Esophagus mucosa (tissue), 1 donor: Measurements from ENCODE around the gene GMFB. TPM values are rescaled to one million over a fixed set of nuclear protein-coding genes. Genes with fewer than 3 reads are reported as not detected.
"Not testable (repeated sequence)": the region's sequence is repeated elsewhere in the genome, so short reads cannot be mapped to it uniquely, and the experiment has no call there.

ENCODE experiments used
- ATAC-seq: fragments of 200-7000 bp; cut with Tn5 transposase; one replicate; pipeline ENCODE4 v1.9.1; 2020
- total RNA-seq: library from RNA; stranded (reverse); gene quantifications from one replicate; pipeline ENCODE4 v1.2.4, GENCODE V29; 2023
- donor health status: DM: yes; HTN: yes; CAD: no.

GMFB gene
- total RNA-seq, 1 donor from 2014 or later, result 25.3 TPM

GRCh38 chr14:54490445-54491175 is 1.8 kb upstream of the GMFB start:
- no peak for ATAC-seq

GRCh38 chr14:54489731-54490444 is 1.1 kb upstream of the GMFB start:
- no peak for ATAC-seq

GRCh38 chr14:54489318-54489683 is 521 bp upstream of the GMFB start:
- ATAC-seq, result no peak

GRCh38 chr14:54488318-54488645 is 498 bp downstream of the GMFB start:
- ATAC-seq, result no peak

GRCh38 chr14:54487771-54488170 is 1.0 kb downstream of the GMFB start:
- no peak for ATAC-seq

- ATAC-seq, result no peak
Observed at GRCh38 chr14:54486685-54487084, 2.1 kb downstream of the GMFB start.

GRCh38 chr14:54483846-54484245 is 4.9 kb downstream of the GMFB start:
- ATAC-seq, result no peak

- ATAC-seq, result peak; percentile 19
Observed at GRCh38 chr14:54483073-54483745, 5.6 kb downstream of the GMFB start.

GRCh38 chr14:54481695-54482094 is 7.1 kb downstream of the GMFB start:
- peak; percentile 66 for ATAC-seq

- ATAC-seq, result peak; percentile 80
Observed at GRCh38 chr14:54480830-54481562, 7.8 kb downstream of the GMFB start.

GRCh38 chr14:54478636-54479215 is 10.1 kb downstream of the GMFB start:
- ATAC-seq, result no peak

GRCh38 chr14:54475911-54476310 is 12.9 kb downstream of the GMFB start:
- ATAC-seq, result no peak

- ATAC-seq, result no peak
Observed at GRCh38 chr14:54475187-54475899, 13.4 kb downstream of the GMFB start.

- ATAC-seq, result no peak
Observed at GRCh38 chr14:54474232-54474793, 14.5 kb downstream of the GMFB start.

- ATAC-seq, result no peak
Observed at GRCh38 chr14:54472315-54472714, 16.5 kb downstream of the GMFB start.

GRCh38 chr14:54471641-54472040 is 17.1 kb downstream of the GMFB start:
- no peak for ATAC-seq

- ATAC-seq, result no peak
Observed at GRCh38 chr14:54470701-54471100, 18.1 kb downstream of the GMFB start.

- ATAC-seq, result no peak
Observed at GRCh38 chr14:54467280-54467679, 21.5 kb downstream of the GMFB start.

GRCh38 chr14:54465654-54466053 is 23.1 kb downstream of the GMFB start:
- no peak for ATAC-seq

- ATAC-seq, result no peak
Observed at GRCh38 chr14:54462048-54462447, 26.7 kb downstream of the GMFB start.

- ATAC-seq, result no peak
Observed at GRCh38 chr14:54459106-54459505, 29.7 kb downstream of the GMFB start.

- not testable (repeated sequence) for ATAC-seq
Observed at GRCh38 chr14:54458536-54458935, 30.2 kb downstream of the GMFB start.
